H9 (cell line): ENCODE data around the gene DEFB123. TPM values are rescaled to one million over a fixed set of nuclear protein-coding genes. Genes with fewer than 3 reads are reported as not detected.
A peak's percentile ranks its signal among the peaks of the same experiment; 100 is the strongest.

Source experiments
- DNase-seq: peaks from one replicate; pipeline ENCODE4 v3.0.0-alpha.2; 2017
- H2AFZ ChIP-seq: one replicate; pipeline ENCODE4 v1.6.1; 2013; ENCODE audit warnings: mild to moderate bottlenecking, low read length, control low read depth, moderate library complexity
- H2AK5ac ChIP-seq: 2 replicates; pipeline ENCODE4 v1.6.1; 2013; ENCODE audit warnings: low read length, control low read depth, mixed read lengths; ENCODE audit not compliant: insufficient read length
- H2BK120ac ChIP-seq: one replicate; pipeline ENCODE4 v1.6.1; 2013; ENCODE audit warnings: low read depth, mild to moderate bottlenecking, low read length, control low read depth, inconsistent platforms; ENCODE audit not compliant: poor library complexity, severe bottlenecking
- H2BK12ac ChIP-seq: 2 replicates; pipeline ENCODE4 v1.6.1; 2013; ENCODE audit warnings: low read length, control low read depth, mixed read lengths, low read depth; ENCODE audit not compliant: insufficient read length
- H2BK15ac ChIP-seq: 2 replicates; pipeline ENCODE4 v1.6.1; 2013; ENCODE audit warnings: low read depth, low read length, control low read depth
- H2BK20ac ChIP-seq: one replicate; pipeline ENCODE4 v1.6.1; 2013; ENCODE audit warnings: low read depth, mild to moderate bottlenecking, low read length, control low read depth, inconsistent platforms; ENCODE audit not compliant: poor library complexity, severe bottlenecking
- H2BK5ac ChIP-seq: 2 replicates; pipeline ENCODE4 v1.6.1; 2013; ENCODE audit warnings: low read length, control low read depth, mixed read lengths; ENCODE audit not compliant: insufficient read length
- H3K14ac ChIP-seq: 2 replicates; pipeline ENCODE4 v1.6.1; 2013; ENCODE audit warnings: low read length, control low read depth; ENCODE audit not compliant: insufficient read depth
- H3K18ac ChIP-seq: 2 replicates; pipeline ENCODE4 v1.6.1; 2013; ENCODE audit warnings: low read depth, mild to moderate bottlenecking, mixed read lengths, low read length, control low read depth; ENCODE audit not compliant: insufficient read length
- H3K23ac ChIP-seq: 2 replicates; pipeline ENCODE4 v1.6.1; 2013; ENCODE audit warnings: low read length, control low read depth, mixed read lengths, low read depth; ENCODE audit not compliant: insufficient read length
- H3K23me2 ChIP-seq: 2 replicates; pipeline ENCODE4 v1.6.1; 2013; ENCODE audit warnings: low read depth, mild to moderate bottlenecking, mixed read lengths, low read length, control low read depth; ENCODE audit not compliant: insufficient read length, poor library complexity, severe bottlenecking
- H3K27ac ChIP-seq: 2 replicates; pipeline ENCODE4 v1.5.1; 2013; ENCODE audit warnings: low read length, control low read depth, mixed read lengths, low read depth; ENCODE audit not compliant: insufficient read length
- H3K27me3 ChIP-seq: 2 replicates; pipeline ENCODE4 v1.6.1; 2013; ENCODE audit warnings: low read length, control low read depth, inconsistent platforms; ENCODE audit not compliant: insufficient read depth
- H3K4ac ChIP-seq: 2 replicates; pipeline ENCODE4 v1.6.1; 2013; ENCODE audit warnings: low read depth, mild to moderate bottlenecking, control low read depth, inconsistent platforms, low read length, moderate library complexity
- H3K4me1 ChIP-seq: 2 replicates; pipeline ENCODE4 v1.6.1; 2013; ENCODE audit warnings: low read length, control low read depth, inconsistent platforms; ENCODE audit not compliant: insufficient read depth
- H3K4me2 ChIP-seq: 2 replicates; pipeline ENCODE4 v1.6.1; 2013; ENCODE audit warnings: low read length, control low read depth, mixed read lengths; ENCODE audit not compliant: insufficient read length, insufficient read depth
- H3K56ac ChIP-seq: 2 replicates; pipeline ENCODE4 v1.6.1; 2013; ENCODE audit warnings: low read depth, mild to moderate bottlenecking, mixed read lengths, low read length, control low read depth; ENCODE audit not compliant: insufficient read length
- H3K79me1 ChIP-seq: 2 replicates; pipeline ENCODE4 v1.6.1; 2013; ENCODE audit warnings: low read depth, mild to moderate bottlenecking, moderate library complexity, low read length, control low read depth, inconsistent platforms; ENCODE audit not compliant: insufficient read depth, poor library complexity, severe bottlenecking
- H3K79me2 ChIP-seq: 2 replicates; pipeline ENCODE4 v1.6.1; 2013; ENCODE audit warnings: low read length, control low read depth, inconsistent platforms; ENCODE audit not compliant: insufficient read depth
- H3K9ac ChIP-seq: 2 replicates; pipeline ENCODE4 v1.6.1; 2013; ENCODE audit warnings: low read length, control low read depth, mixed read lengths; ENCODE audit not compliant: insufficient read length; ENCODE audit errors: extremely low read depth
- H3K9me3 ChIP-seq: one replicate; pipeline ENCODE4 v1.6.1; 2013; ENCODE audit warnings: low read depth, low read length, inconsistent platforms; ENCODE audit not compliant: control insufficient read depth
- H3T11ph ChIP-seq: one replicate; pipeline ENCODE4 v1.6.1; 2013; ENCODE audit warnings: mild to moderate bottlenecking, low read length, control low read depth, inconsistent platforms
- H4K20me1 ChIP-seq: one replicate; pipeline ENCODE4 v1.6.1; 2013; ENCODE audit not compliant: control insufficient read depth, insufficient read length, insufficient read depth
- H4K5ac ChIP-seq: 2 replicates; pipeline ENCODE4 v1.6.1; 2013; ENCODE audit warnings: low read depth, mild to moderate bottlenecking, mixed read lengths, low read length, control low read depth; ENCODE audit not compliant: insufficient read length
- H4K8ac ChIP-seq: replicated peaks from 2 replicates; pipeline ENCODE4 v1.6.1; 2013; ENCODE audit warnings: low read length, control low read depth, mixed read lengths, low read depth; ENCODE audit not compliant: insufficient read length
- H4K91ac ChIP-seq: 2 replicates; pipeline ENCODE4 v1.6.1; 2013; ENCODE audit warnings: low read depth, mild to moderate bottlenecking, moderate library complexity, mixed read lengths, low read length, control low read depth; ENCODE audit not compliant: insufficient read length
- H3K27ac Mint-ChIP-seq, 3 experiments: 2 replicates in 2 of 3; 3 replicates in 1 of 3; pipeline ENCODE4 v1.8.0; 2020 to 2021; ENCODE audit warnings: mixed read lengths in 3 of 3, mild to moderate bottlenecking in 1 of 3, moderate library complexity in 1 of 3
- H3K27me3 Mint-ChIP-seq: 2 replicates; pipeline ENCODE4 v1.8.0; 2021; ENCODE audit warnings: low read depth, mild to moderate bottlenecking, moderate library complexity, mixed read lengths
- H3K36me3 Mint-ChIP-seq, 3 experiments: 2 replicates in 2 of 3; 3 replicates in 1 of 3; pipeline ENCODE4 v1.8.0; 2020 to 2021; ENCODE audit warnings: low read depth in 3 of 3, mixed read lengths in 3 of 3; ENCODE audit not compliant: insufficient read depth in 1 of 3
- H3K4me1 Mint-ChIP-seq, 2 experiments: 2 replicates each; pipeline ENCODE4 v1.8.0; 2020; ENCODE audit warnings: mixed read lengths in 2 of 2
- H3K4me3 Mint-ChIP-seq, 2 experiments: 2 replicates in 1 of 2; 3 replicates in 1 of 2; pipeline ENCODE4 v1.8.0; 2020 to 2021; ENCODE audit warnings: mild to moderate bottlenecking in 2 of 2, mixed read lengths in 2 of 2, moderate library complexity in 1 of 2
- H3K9me3 Mint-ChIP-seq, 2 experiments: 2 replicates in 1 of 2; 3 replicates in 1 of 2; pipeline ENCODE4 v1.8.0; 2020; ENCODE audit warnings: mild to moderate bottlenecking in 2 of 2, mixed read lengths in 2 of 2, moderate library complexity in 1 of 2
- CTCF ChIP-seq: fragments of 200-600 bp; sonication (generic); conservative IDR thresholded peaks from 3 replicates; pipeline ENCODE4 v1.8.0; 2021; ENCODE audit warnings: antibody characterized with exemption, mild to moderate bottlenecking
- WGBS: extraction: QIAGEN DNeasy Blood & Tissue Kit; methylation state at CpG from one replicate; pipeline ENCODE4 v1.1.7; 2013; ENCODE audit warnings: missing lambda C conversion rate, low lambda C conversion rate, mixed read lengths; ENCODE audit not compliant: insufficient read length; ENCODE audit errors: extremely low coverage; 5-methylcytosine and 5-hydroxymethylcytosine counted together
- total RNA-seq: library from RNA; stranded (reverse); gene quantifications from 2 replicates; pipeline ENCODE4 v1.2.1, GENCODE V29; 2021

DEFB123 gene
- total RNA-seq, 1 experiment from 2014 or later: not detected

- peaks cover 6% of the 10 kb centered on the region for H3K27me3 Mint-ChIP-seq
- H3K4me3 Mint-ChIP-seq: no peak overlapping the region
- peaks cover 0 to 27% (median 0%) of the 10 kb centered on the region in 3 experiments; a peak in 3 of 7 replicates for H3K36me3 Mint-ChIP-seq
Observed at GRCh38 chr20:31494131-31494530, 53.7 kb downstream of the DEFB123 start.

More at GRCh38 chr20:31494131-31494530, 53.7 kb downstream of the DEFB123 start:
- no peak overlapping the region for H3K27ac ChIP-seq
- no peak overlapping the region for H2BK12ac ChIP-seq
- no peak overlapping the region for H2BK15ac ChIP-seq
- no peaks in the 10 kb centered on the region for H3K23me2 ChIP-seq
- H2AFZ ChIP-seq: no peak overlapping the region
- DNase-seq: peak; percentile 73
- no peak overlapping the region for H4K91ac ChIP-seq
- no peak overlapping the region for H3K4me2 ChIP-seq
- no peak overlapping the region for H2AK5ac ChIP-seq
- H4K5ac ChIP-seq: no peak overlapping the region
- H3K79me2 ChIP-seq: no peaks in the 10 kb centered on the region
- no peaks in the 10 kb centered on the region for H4K20me1 ChIP-seq
- no peaks in the 10 kb centered on the region for H3K4me1 Mint-ChIP-seq
- H2BK5ac ChIP-seq: no peak overlapping the region
- no peak overlapping the region for H3K14ac ChIP-seq
- H2BK120ac ChIP-seq: no peak overlapping the region
- H3K79me1 ChIP-seq: no peaks in the 10 kb centered on the region
- H3K27me3 ChIP-seq: no peaks in the 10 kb centered on the region
- no peak overlapping the region for H3T11ph ChIP-seq
- no peak overlapping the region for H3K56ac ChIP-seq
- peaks cover 49% of the 10 kb centered on the region for H3K9me3 ChIP-seq
- no peaks in the 10 kb centered on the region for H3K4me1 ChIP-seq
- H3K23ac ChIP-seq: no peak overlapping the region
- peaks cover 71 to 91% of the 10 kb centered on the region in 2 experiments for H3K9me3 Mint-ChIP-seq
- no peak overlapping the region for H3K4ac ChIP-seq
- H2BK20ac ChIP-seq: no peak overlapping the region
- no peak overlapping the region for H4K8ac ChIP-seq
- no peak overlapping the region for H3K18ac ChIP-seq
- no CpG with 5 or more reads among the region's 2 CpGs for WGBS
- H3K9ac ChIP-seq: no peak overlapping the region
- no peak overlapping the region for H3K27ac Mint-ChIP-seq
- peak; percentile 56; the same call in 2 of the 3 replicates for TF ChIP-seq CTCF
